ENCODE data around the gene BLACAT1.
"Not testable (repeated sequence)": the region's sequence is repeated elsewhere in the genome, so short reads cannot be mapped to it uniquely, and the experiment has no call there.

The BLACAT1 gene

DNA sequence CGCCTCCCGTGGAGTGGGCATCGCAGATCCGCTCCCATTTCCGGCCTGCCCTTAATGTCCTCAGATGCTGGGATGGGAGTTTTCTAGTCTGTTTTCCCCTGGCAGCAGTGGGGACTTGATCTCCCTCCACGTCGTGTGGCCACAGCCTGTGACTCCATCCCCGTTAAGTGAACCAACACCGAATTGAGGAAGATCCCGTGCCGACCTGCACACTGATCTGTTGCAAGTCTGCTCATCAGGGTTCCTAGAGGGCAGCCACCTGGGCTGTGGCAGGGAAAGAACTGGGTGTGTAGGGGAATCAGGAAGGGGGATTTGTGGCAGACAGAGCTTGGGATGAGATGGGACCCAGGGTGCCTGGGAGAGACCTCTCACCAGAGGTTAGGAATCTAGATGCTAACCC lies 25.4 kb upstream of the BLACAT1 start:
- H3K4me3 ChIP-seq (ENCODE audit: low read length): no peak overlapping the region
- peaks cover 12% of the 10 kb centered on the region for H3K4me1 ChIP-seq (ENCODE audit: insufficient read depth, low read length)
- no peak overlapping the region; the same call in 1 of the 2 replicates for H3K9ac ChIP-seq (ENCODE audit: low read depth, low read length)

DNA sequence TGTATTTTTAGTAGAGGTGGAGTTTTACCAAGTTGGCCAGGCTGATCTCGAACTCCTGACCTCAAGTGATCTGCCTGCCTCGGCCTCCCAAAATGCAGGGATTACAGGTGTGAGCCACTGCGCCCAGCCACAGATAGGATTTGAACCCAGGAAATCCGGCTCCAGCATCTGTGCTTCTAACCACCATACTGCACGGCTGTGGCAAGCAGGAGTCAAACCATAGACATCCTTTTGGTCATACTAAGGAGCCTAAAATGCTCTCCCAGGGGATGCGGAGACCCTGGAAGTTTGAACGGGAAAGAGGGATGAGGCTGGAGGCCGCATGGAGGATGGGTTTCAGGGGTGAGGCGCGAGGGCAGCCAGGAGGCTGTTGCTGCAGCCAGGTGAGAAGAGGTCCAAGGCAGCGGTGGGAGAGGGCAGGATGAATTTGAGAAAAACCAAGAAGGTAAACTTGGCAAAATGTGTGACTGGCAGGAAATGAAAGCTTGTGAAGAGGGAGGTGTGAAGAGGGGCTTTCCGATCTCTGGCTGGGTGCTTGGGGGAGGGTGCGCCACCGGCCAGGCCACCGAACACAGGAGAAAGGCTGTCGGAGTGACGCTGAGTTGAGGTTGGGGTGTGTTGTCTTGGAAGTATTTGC lies 24.6 kb upstream of the BLACAT1 start:
- Histone ChIP-seq H3K4me3 (ENCODE audit: low read length) (no peak overlapping the region), H3K36me3 (ENCODE audit: insufficient read depth, low read depth, low read length) (no peaks in the 10 kb centered on the region), H3K9ac (ENCODE audit: low read depth, low read length) (no peak overlapping the region), H3K4me1 (ENCODE audit: insufficient read depth, low read length) (peaks cover 12% of the 10 kb centered on the region), H3K27me3 (ENCODE audit: insufficient read depth, low read length) (peaks cover 34% of the 10 kb centered on the region), H3K9me3 (ENCODE audit: insufficient read depth, low read depth, low read length) (0 out of 2 replicates have a peak, but pooled peaks cover 2% of the 10 kb centered on the region), H3K27ac (ENCODE audit: low read length) (no peak overlapping the region)

More for the DNA sequence above, 25.4 kb upstream of the BLACAT1 start:
- Histone ChIP-seq H3K27ac (ENCODE audit: low read length) (no peak overlapping the region), H3K36me3 (ENCODE audit: insufficient read depth, low read depth, low read length) (no peaks in the 10 kb centered on the region), H3K27me3 (ENCODE audit: insufficient read depth, low read length) (peaks cover 34% of the 10 kb centered on the region), H3K9me3 (ENCODE audit: insufficient read depth, low read depth, low read length) (no peaks in the 10 kb centered on the region)

DNA sequence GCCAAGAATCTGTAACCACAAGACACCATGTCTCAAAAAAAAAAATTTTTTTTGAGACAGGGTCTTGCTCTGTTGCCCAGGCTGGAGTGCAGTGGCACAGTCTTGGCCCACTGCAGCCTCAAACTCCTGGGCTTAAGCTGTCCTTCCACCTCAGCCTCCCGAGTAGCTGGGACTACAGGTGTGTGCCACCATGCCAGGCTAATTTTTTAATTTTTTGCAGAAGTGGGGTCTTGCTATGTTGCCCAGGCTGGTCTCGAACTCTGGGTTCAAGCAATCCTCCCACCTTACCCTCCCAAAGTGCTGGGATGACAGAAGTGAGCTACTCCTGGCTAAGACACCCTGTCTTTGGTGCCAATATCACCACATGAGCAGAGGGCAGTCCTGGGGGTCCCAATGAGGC lies 23.1 kb upstream of the BLACAT1 start:
- not testable (repeated sequence) for H3K4me3 ChIP-seq (ENCODE audit: low read length); H3K9me3 ChIP-seq (ENCODE audit: insufficient read depth, low read depth, low read length); H3K9ac ChIP-seq (ENCODE audit: low read depth, low read length); H3K36me3 ChIP-seq (ENCODE audit: insufficient read depth, low read depth, low read length); H3K27ac ChIP-seq (ENCODE audit: low read length)
- peaks cover 28% of the 10 kb centered on the region for H3K27me3 ChIP-seq (ENCODE audit: insufficient read depth, low read length)
- H3K4me1 ChIP-seq (ENCODE audit: insufficient read depth, low read length): peaks cover 12% of the 10 kb centered on the region

DNA sequence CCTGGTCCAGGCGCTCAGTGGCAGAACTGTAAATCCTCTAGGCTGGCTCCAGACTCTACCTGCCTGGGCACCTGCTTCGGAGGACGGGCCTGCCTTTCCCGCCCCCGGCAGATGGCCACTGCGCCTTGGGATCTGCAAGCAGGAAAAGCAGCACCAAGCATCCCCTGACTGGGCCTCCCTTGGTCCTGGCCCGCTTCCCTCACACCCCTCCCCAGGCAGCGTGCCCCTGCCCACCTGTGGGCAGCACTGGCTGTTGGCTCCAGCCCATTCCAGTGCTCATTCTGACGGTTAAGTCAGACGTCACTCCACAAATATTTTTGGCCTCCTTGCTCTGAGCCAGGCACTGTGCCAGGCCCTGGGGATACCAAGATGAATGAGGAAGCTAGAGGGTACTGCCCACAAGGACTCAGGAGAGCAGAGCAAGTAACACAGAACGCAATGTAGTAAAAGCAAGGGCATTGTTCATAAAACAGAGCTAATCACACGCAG lies 22.0 kb upstream of the BLACAT1 start:
- H3K9ac ChIP-seq (ENCODE audit: low read depth, low read length): no peak overlapping the region
- no peak overlapping the region for H3K27ac ChIP-seq (ENCODE audit: low read length)
- no peaks in the 10 kb centered on the region for H3K36me3 ChIP-seq (ENCODE audit: insufficient read depth, low read depth, low read length)
- H3K4me1 ChIP-seq (ENCODE audit: insufficient read depth, low read length): peaks cover 12% of the 10 kb centered on the region
- peaks cover 17% of the 10 kb centered on the region for H3K27me3 ChIP-seq (ENCODE audit: insufficient read depth, low read length)
- H3K4me3 ChIP-seq (ENCODE audit: low read length): no peak overlapping the region
- 0 out of 2 replicates have a peak, but pooled peaks cover 3% of the 10 kb centered on the region for H3K9me3 ChIP-seq (ENCODE audit: insufficient read depth, low read depth, low read length)

DNA sequence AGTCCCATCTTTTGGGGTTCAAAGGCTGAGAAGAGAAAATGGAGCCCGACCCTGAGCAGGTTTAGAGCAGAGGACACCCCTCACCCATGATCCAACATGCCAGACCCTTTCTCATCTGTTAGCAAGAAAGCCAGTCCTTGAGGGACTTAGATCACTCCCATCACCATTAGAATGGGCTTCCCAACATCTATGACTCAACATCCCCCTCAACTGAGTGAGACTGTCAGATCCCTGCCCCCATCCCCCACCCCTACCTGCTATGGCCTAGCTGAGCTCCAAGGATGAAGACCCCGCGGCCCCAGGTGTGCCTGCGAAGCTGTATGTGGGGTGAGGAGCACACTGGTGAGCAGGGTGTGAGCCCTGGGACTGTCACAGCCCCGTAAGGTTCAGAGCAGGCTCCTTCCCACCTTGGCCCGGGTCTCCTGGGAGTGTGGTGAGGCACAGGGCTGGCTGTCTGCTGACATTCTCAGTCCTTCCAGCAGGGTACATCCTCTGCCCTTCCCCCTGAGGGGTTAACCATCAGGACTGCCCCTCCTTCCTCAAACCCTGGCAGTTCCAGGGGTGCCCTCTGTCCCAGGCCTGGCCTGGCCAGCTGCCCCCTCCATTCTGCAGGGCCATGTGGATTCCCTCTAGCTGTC lies 21.4 kb upstream of the BLACAT1 start:
- H3K9ac ChIP-seq (ENCODE audit: low read depth, low read length): no peak overlapping the region
- 0 out of 2 replicates have a peak, but pooled peaks cover 3% of the 10 kb centered on the region for H3K9me3 ChIP-seq (ENCODE audit: insufficient read depth, low read depth, low read length)
- peaks cover 12% of the 10 kb centered on the region for H3K4me1 ChIP-seq (ENCODE audit: insufficient read depth, low read length)
- no peak overlapping the region for H3K4me3 ChIP-seq (ENCODE audit: low read length)
- no peak overlapping the region for H3K27ac ChIP-seq (ENCODE audit: low read length)
- H3K36me3 ChIP-seq (ENCODE audit: insufficient read depth, low read depth, low read length): no peaks in the 10 kb centered on the region
- peaks cover 21% of the 10 kb centered on the region for H3K27me3 ChIP-seq (ENCODE audit: insufficient read depth, low read length)

DNA sequence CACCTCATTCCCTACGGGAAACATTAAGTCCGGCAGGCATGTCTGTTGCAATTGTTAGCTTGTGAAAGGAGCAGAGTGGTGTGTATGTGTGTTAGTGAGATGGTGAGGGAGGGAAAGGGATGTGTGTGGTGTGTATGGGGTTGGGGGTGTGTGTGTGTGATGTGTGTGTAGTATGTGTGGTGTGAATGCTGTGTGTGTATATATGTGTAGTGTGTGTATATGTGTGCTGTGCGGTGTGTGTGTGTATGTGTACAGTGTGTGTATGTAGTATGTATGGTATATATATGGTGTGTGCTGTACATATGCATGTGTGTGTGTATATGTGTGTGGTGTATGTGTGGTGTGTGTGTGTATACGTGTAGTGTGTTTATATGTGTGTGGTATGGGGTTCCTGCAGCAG lies 20.8 kb upstream of the BLACAT1 start:
- Histone ChIP-seq H3K27me3 (ENCODE audit: insufficient read depth, low read length) (peaks cover 17% of the 10 kb centered on the region), H3K4me1 (ENCODE audit: insufficient read depth, low read length) (peaks cover 12% of the 10 kb centered on the region), H3K4me3 (ENCODE audit: low read length) (no peak overlapping the region), H3K27ac (ENCODE audit: low read length) (no peak overlapping the region), H3K36me3 (ENCODE audit: insufficient read depth, low read depth, low read length) (no peaks in the 10 kb centered on the region), H3K9me3 (ENCODE audit: insufficient read depth, low read depth, low read length) (0 out of 2 replicates have a peak, but pooled peaks cover 3% of the 10 kb centered on the region), H3K9ac (ENCODE audit: low read depth, low read length) (no peak overlapping the region)

DNA sequence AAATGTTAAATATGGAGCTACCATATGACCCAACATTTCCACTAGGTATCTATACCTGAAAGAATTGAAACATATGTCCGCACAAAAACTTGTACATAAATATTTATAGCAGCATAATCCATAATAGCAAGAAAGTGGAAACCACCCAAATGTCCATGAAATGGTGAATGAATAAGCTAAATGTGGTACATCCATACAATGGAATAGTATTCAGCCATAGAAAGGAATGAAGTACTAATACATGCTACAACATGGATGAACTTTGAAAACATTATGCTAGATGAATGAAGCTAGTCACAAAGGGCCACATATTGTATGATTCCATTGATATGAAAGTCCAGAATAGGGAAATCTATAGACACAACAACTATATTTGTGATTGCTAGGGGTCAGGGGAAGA lies 20.0 kb upstream of the BLACAT1 start:
- peaks cover 12% of the 10 kb centered on the region; the same call in 1 of the 2 replicates for H3K27me3 ChIP-seq (ENCODE audit: insufficient read depth, low read length)
- H3K4me3 ChIP-seq (ENCODE audit: low read length): no peak overlapping the region
- H3K36me3 ChIP-seq (ENCODE audit: insufficient read depth, low read depth, low read length): no peaks in the 10 kb centered on the region
- H3K9ac ChIP-seq (ENCODE audit: low read depth, low read length): no peak overlapping the region
- peaks cover 8% of the 10 kb centered on the region for H3K4me1 ChIP-seq (ENCODE audit: insufficient read depth, low read length)
- no peak overlapping the region for H3K27ac ChIP-seq (ENCODE audit: low read length)
- H3K9me3 ChIP-seq (ENCODE audit: insufficient read depth, low read depth, low read length): 0 out of 2 replicates have a peak, but pooled peaks cover 3% of the 10 kb centered on the region

DNA sequence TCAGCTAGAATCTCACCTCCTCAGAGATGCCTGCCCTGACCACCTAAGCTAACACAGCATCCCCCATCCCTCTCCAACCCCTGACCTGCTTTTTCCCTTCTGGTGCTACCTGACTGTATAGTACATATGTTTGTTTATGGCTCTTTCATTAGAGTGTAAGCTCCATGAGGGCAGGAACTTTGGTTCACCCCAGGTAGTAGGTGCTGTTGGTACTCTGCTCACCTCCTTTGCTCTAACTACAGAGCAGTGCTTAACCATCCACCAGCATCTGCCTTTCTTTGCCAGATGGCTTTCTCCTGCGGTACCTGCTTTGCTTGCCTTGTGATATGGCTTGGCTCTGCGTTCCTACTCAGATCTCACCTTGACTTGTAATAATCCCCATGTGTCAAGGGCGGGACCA lies 18.7 kb upstream of the BLACAT1 start:
- Histone ChIP-seq H3K27ac (ENCODE audit: low read length) (no peak overlapping the region), H3K36me3 (ENCODE audit: insufficient read depth, low read depth, low read length) (no peaks in the 10 kb centered on the region), H3K27me3 (ENCODE audit: insufficient read depth, low read length) (0 out of 2 replicates have a peak, but pooled peaks cover 7% of the 10 kb centered on the region), H3K9me3 (ENCODE audit: insufficient read depth, low read depth, low read length) (0 out of 2 replicates have a peak, but pooled peaks cover 3% of the 10 kb centered on the region), H3K9ac (ENCODE audit: low read depth, low read length) (no peak overlapping the region), H3K4me3 (ENCODE audit: low read length) (no peak overlapping the region), H3K4me1 (ENCODE audit: insufficient read depth, low read length) (peaks cover 8% of the 10 kb centered on the region)

DNA sequence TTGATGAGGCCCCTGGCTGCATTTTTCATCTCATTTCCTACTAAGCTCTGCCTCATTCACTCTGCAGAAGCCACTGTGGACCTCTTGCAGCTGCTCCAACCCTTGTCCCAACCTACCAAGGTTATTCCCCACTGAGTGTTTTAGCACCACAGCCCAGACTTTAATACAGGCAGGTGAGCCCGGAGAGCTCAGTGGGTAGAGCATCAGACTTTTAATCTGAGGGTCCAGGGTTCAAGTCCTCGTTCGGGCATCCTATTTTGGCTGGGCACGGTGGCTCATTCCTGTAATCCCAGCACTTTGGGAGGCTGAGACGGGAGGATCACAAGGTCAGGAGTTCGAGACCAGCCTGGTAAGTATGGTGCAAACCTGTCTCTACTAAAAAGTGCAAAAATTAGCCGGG lies 18.1 kb upstream of the BLACAT1 start:
- no peak overlapping the region for H3K27ac ChIP-seq (ENCODE audit: low read length)
- H3K9ac ChIP-seq (ENCODE audit: low read depth, low read length): no peak overlapping the region
- H3K4me3 ChIP-seq (ENCODE audit: low read length): no peak overlapping the region
- H3K9me3 ChIP-seq (ENCODE audit: insufficient read depth, low read depth, low read length): 0 out of 2 replicates have a peak, but pooled peaks cover 3% of the 10 kb centered on the region
- H3K36me3 ChIP-seq (ENCODE audit: insufficient read depth, low read depth, low read length): no peaks in the 10 kb centered on the region
- 0 out of 2 replicates have a peak, but pooled peaks cover 7% of the 10 kb centered on the region for H3K27me3 ChIP-seq (ENCODE audit: insufficient read depth, low read length)
- peaks cover 8% of the 10 kb centered on the region for H3K4me1 ChIP-seq (ENCODE audit: insufficient read depth, low read length)

DNA sequence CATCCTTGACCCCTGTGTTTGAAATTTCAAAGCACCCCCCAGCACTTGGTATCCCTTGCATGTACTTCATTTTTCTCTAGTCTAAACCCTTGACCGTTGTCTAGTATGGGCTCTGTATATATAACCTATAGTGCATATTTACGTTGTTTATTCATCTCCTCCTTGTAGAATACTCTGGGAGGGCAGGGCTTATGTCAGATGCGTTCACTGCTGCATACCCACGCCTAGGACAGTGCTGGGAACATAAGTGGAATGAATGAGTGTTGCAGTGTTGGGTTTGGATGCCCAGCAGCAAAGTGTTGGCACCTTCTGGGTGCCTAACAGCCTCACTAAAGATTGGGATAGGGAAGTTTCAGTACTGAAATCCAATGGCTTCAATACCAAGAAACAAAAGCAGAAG lies 17.6 kb upstream of the BLACAT1 start:
- no peak overlapping the region for H3K4me3 ChIP-seq (ENCODE audit: low read length)
- H3K36me3 ChIP-seq (ENCODE audit: insufficient read depth, low read depth, low read length): no peaks in the 10 kb centered on the region
- H3K9me3 ChIP-seq (ENCODE audit: insufficient read depth, low read depth, low read length): 0 out of 2 replicates have a peak, but pooled peaks cover 3% of the 10 kb centered on the region
- no peak overlapping the region for H3K9ac ChIP-seq (ENCODE audit: low read depth, low read length)
- peaks cover 8% of the 10 kb centered on the region for H3K4me1 ChIP-seq (ENCODE audit: insufficient read depth, low read length)
- no peak overlapping the region for H3K27ac ChIP-seq (ENCODE audit: low read length)
- 0 out of 2 replicates have a peak, but pooled peaks cover 7% of the 10 kb centered on the region for H3K27me3 ChIP-seq (ENCODE audit: insufficient read depth, low read length)

DNA sequence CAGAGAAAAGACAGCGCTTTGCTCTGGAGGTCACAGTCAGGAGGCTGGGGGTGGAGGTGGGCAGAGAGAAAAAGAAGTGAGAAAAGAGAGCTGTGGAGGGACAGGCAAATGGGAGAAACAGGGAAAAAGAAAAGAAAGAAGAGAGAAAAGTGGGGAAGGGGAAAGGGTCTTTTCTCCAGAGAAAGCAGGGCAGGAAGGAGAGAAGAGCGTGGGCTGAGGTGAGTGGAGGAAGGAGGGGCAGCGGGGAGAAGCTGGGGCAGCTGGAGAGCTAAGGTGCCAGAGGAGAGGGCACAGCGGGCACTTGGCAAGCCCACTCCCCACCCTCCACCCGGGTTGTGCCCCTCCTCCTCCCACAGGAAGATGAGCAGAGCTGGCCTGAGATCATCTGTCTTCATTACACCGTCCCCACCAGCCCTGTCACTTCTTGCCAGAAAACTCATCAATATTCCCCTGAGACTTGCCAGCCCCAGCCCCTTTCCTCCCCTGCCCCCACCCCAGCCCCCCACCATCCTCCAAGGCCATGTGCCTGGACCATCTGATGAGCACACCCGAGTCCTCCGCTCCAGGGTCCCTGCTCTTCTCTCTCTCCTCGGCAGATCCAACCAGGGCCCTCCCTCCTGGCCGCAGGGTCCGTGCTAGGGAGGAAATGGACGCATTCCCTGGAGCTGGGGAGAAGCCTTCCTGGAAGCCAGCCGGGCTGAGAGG lies 17.0 kb upstream of the BLACAT1 start:
- Histone ChIP-seq H3K4me3 (ENCODE audit: low read length) (no peak overlapping the region), H3K27me3 (ENCODE audit: insufficient read depth, low read length) (0 out of 2 replicates have a peak, but pooled peaks cover 7% of the 10 kb centered on the region), H3K4me1 (ENCODE audit: insufficient read depth, low read length) (peaks cover 8% of the 10 kb centered on the region), H3K36me3 (ENCODE audit: insufficient read depth, low read depth, low read length) (no peaks in the 10 kb centered on the region), H3K27ac (ENCODE audit: low read length) (no peak overlapping the region), H3K9me3 (ENCODE audit: insufficient read depth, low read depth, low read length) (0 out of 2 replicates have a peak, but pooled peaks cover 3% of the 10 kb centered on the region), H3K9ac (ENCODE audit: low read depth, low read length) (no peak overlapping the region)

All from iPS-20b (cell line).